GM23248 (cell line): ENCODE measurements around the gene ATP1A3.

Experiments
- EZH2 ChIP-seq: fragments of 200-600 bp; sonication (generic); IDR thresholded peaks from 2 replicates; pipeline ENCODE4 v1.6.1; 2018; ENCODE audit warnings: antibody characterized with exemption, mild to moderate bottlenecking; ENCODE audit not compliant: insufficient read depth, poor library complexity, severe bottlenecking
- EZH2phosphoT487 ChIP-seq: fragments of 200-600 bp; sonication (generic); IDR thresholded peaks from 2 replicates; pipeline ENCODE4 v1.6.1; 2018; ENCODE audit warnings: antibody characterized with exemption, moderate library complexity, mild to moderate bottlenecking, low read depth; ENCODE audit not compliant: insufficient read depth

- no peak for TF ChIP-seq EZH2phosphoT487
- TF ChIP-seq EZH2, result no peak
Observed at GRCh38 chr19:41924151-41925145, 69.6 kb downstream of the ATP1A3 start.
